GM19324 (cell line): Measurements from ENCODE around the gene SLC35B3.
"Not testable (repeated sequence)": the region's sequence is repeated elsewhere in the genome, so short reads cannot be mapped to it uniquely, and the experiment has no call there.

Source experiments
- ATAC-seq: cut with Tn5 transposase; IDR thresholded peaks from one replicate; pipeline ENCODE4 v1.9.1; 2021; ENCODE audit warnings: mild to moderate bottlenecking, moderate library complexity; ENCODE audit not compliant: unreplicated experiment, low FRiP score

SLC35B3 gene

DNA sequence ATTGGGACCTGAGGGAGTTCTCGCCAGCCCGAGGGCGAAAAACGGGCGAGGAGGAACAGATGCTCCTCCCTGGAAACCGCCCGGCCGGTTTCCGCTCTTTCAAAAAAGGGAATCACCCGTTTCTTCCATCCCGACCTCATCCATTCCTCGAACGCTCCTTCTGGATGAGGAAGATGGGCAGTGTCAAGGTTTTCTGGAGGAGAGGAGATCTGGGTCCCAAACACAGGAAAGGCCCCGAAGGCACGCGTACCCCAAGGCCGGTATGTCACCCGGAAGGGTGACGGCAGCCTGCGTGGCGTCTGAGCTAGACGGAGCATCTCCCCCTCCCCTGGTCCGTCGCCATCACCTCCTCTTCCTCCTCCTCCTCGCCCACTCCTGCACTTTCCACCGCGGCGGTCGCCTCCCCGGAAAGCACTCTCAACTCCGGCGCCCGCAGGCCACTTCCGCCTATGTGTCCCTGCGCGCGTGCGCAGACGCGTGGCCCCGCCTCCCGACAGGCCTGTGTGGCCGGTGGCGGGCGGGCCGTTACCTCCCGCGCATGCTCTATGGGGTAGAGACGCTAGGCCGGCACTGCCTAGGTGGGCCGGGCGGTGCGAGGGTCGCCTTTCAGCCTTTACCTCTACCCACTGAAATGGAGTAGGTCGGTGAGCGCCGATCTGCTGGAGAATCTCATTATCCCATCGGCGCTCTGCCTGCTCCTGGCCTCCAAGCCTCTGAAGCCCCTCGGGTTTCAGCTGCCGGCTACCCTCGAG, at the start of gene SLC35B3:
Gene SLC35B3, minus strand, starts transcription at position 453 of the 752 bp plus-strand sequence.
- ATAC-seq, result peak; percentile 96

DNA sequence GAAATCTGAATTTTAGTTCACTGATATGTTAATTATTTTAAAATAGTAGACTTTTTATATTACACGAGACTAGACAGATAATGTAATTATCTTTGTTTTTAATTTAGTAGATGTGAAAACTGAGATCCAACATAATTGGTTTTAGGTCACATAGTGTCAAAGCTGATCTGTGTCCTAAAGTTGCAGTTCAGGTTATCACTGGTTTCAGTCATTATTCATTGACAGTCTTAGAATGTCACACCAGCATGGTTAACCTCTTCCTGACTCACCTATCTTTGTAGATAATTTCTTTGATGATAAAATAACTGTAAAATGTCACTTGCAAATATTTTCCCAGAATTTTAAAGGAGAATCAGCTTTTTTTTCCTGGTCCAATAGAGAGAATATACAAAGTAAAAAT, 48.3 kb upstream of the SLC35B3 start:
- ATAC-seq, result no peak

DNA sequence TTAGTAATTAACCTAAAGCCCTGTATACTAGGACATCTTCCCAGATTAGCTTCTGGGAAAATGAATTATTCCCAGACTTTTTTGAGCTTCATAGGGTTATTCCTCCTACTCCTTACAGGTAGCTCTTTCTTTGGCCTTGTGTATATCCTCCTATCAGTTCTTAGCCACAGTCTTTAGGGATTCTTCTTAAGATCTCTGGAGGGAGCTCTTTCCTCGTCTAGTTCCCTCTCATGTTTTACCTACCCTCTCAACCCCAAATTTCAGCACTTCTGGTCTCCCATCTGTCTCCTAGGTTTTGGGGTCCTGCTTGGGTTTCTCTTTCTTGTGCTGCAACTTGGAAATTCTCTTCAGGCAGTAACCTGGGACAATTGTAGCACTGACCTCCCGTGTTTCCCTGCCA, 46.4 kb upstream of the SLC35B3 start:
- ATAC-seq, result no peak

DNA sequence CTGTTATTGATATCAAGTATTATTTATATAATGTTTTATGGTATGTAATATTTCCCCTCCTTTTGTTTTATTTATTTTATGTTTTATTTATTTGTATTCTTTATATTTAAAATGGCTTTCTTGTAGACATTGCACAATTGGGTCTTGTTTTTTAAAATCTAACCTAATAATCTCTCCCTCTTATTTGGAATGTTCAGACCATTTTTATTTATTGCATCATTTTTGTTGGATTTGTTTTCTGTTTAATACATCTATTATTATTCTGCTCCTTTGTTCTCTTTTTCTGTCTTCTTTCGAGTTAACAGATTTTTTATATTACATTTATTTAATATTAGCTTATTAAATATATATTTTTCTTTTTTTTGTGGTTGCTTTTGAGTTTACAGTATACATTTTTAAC, 43.1 kb upstream of the SLC35B3 start:
- no peak for ATAC-seq

DNA sequence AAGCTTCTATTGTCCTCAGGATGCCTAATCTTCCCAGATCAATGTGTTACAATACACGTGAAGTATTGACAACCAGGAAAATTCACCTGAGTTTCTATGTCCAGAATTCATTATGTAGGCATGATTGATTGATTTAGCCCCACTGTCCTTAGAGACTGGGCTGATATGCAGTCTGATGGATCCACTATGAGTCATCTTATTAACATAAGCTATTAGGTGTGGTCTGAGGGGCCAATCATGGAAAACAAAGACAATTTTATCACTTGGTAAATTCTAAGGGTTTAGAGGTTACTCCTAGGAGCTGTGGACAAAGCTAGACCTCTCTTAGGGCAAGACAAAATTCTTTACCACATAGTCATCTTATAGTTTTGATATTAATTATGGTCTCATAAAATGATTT, 41.3 kb upstream of the SLC35B3 start:
- ATAC-seq, result no peak

DNA sequence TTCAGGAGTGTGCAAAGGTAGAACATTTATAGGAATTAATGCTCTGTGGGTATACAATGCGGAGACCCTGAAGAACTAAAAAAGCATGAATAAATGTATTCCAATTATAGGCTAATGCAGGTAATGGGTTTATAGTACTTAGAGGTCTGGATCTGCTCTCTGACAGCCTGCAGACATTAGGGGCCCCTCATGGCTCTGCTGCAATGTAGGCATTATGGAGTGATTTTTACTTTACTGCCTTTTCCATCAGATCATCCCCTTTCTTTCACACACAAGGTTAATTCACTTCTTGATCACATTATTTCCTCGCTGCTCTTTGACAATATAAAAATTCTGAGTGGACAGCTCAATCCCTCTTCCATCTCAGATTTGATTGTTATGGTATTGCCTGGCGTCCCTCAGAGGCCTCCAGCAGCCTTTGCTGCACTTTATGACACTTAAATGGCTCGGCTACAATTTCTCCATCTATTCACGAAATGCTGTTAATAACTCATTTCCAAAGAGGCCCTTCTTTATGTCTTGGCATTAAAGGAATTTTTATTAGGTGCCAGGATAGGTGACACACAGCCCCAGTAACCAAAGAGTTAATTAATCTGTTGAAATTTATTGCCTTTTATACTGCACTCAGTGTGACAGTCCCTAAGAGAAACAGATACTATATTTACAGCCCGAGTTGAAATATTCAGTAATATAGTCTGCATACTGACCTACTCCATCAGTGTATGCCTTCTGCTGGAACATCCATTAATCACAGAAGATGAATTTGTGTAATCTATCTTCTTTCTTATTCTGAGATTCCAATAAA, 33.4 kb upstream of the SLC35B3 start:
- ATAC-seq, result no peak

DNA sequence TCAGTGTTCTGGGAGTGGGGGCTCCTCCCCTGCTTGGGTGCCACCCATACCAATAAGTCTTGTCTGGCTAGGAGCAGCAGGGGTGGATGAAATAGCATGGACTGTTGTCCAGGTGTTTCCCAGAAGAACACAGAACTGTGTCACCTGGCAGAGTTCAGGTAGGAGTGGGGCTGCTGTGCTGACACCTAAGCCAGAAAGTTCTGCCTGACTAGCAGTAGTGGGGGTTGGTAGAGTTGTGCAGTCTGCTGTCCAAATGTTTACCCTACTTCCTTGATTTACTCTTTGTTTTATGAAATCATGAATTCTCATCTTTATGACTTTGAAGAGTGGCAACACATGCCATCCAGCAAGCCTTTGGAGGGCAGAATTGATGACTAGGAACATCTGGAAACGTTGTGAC, 27.3 kb upstream of the SLC35B3 start:
- no peak for ATAC-seq

DNA sequence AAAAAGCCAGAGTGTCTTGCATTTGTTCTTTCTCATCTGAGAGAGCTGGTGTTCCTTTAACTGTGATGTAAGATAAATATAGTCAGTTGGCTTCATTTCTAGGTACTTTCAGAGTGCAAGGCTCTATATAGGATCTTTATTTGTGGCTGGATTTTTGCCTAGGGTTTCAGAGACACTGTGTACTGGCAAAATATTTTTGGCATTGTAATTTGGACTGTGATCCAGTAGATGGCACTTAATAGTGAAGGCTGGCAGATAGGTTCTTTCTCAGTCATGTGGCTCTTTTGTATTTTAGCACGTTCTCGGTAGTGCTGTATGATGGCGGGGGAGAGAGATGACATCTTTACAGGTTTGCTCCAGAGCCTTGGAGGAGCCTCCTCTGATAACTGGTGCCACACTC, 26.8 kb upstream of the SLC35B3 start:
- no peak for ATAC-seq

DNA sequence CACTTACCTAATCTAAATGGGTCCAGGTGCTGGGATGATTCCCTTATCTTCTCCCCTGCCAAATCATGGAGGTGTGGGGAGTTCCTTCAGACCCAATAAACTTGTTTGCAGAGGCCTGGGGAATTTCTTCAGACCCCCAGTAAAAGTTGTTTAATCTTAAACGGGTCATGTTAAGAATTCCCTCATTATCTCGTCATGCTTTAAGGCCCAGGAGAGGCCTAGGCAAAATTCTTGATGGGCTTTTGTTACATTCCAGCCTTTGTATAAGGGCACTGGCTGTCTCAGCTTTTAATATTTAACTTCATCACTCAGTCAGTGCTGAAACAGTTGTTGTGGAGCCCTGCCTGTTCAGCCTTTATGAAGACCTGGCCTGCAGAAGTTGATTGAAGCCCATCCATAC, 11.0 kb upstream of the SLC35B3 start:
- ATAC-seq, result no peak

DNA sequence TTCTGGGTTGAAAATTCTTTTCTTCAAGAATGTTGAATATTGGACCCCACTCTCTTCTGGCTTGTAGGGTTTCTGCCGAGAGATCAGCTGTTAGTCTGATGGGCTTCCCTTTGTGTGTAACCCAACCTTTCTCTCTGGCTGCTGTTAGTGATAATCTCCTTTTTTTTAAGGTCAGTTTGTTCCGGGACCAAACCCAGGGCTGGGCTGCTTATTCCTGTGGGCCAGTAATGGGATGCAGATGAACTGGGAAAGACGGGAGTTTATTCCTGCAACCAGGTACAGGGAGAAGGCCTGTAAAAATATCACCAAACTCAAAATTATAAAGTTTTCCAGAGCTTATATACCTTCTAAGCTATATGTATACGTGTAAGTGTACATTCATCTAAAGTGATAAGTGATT, 10.6 kb upstream of the SLC35B3 start:
- not testable (repeated sequence) for ATAC-seq

DNA sequence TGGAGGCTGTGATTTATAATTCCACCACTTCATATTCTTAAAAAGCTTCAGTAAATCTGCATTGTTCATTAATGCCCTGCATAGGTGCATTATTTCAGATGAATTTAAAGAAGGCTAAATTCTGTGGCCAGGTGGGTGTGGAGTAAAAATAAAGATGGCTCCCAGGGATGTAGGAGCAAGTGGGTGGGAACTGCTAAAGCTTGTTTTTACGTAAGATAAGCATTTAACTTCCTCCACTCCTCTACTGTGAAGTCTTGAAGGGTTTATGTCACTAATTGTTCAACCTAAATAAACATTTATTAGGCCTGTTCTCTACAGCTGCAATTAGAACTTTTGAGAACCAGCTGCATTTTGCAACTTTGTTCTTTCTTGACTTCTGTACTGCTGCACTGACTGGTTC, 6.8 kb upstream of the SLC35B3 start:
- ATAC-seq, result no peak

DNA sequence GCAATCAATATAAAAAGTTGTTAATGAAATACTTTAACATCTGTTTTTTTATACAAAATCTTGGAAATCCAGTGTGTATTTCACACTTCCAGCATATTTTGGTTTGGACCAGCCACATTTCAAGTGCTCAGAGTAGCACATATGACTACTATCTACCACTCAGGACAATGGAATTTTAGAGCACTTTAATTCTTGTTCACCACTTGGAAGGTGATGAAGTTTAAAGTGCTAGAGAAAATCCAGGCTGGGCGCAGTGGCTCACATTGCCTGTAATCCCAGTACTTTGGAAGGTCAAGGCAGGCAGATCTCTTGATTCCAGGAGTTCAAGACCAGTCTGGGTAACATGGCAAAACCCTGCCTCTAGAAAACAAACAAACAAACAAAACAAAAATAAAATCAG, 6.1 kb upstream of the SLC35B3 start:
- ATAC-seq, result no peak

DNA sequence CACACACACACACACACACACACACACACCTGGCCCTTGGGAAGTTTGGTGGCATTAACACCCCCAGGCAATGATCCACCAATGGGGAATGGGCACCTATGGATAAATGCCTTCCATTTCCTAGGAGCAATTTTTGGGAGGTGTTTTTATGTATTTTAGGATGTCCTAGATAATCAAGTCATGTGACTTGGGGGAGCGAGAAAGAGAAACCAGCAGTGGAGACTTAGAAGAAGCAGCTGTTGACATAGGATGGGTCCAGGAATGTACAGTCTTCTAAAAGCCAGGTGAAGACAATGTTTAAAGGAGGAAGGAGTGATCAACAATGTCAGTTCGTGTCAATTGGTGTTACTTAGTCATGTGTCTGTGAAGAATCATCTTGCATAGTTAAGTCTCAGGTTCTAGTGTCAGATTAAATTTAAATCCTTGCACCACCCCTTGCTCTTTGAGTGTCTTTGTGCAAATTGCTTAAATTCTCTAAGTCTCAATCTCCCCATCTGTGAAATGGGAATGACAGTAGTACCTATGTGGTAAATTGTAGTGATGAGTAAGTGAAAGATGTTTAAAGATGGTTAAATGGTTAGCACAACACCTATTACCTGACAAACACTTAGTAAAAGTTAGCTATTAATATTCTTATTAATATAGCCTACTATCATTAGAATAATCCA, 4.4 kb upstream of the SLC35B3 start:
- ATAC-seq, result no peak

DNA sequence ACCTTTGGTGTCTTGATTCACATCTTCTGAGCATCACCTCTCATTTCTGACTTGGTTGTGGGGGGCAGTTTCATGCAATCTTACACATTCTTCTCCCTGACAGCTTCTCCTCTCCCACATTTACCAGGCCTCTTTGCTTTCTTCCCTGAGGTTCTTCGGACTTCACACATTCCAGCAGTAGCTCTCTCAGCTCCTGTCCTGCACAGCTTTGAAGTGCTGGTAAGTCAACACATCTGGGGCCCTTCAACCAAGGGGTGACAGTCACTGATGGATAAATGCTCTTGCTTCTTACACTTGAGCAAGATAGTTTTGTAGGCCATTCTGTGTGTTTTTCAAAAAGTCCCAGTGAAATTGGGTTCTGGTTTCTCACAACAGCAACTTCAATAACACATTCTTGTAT, 2.5 kb upstream of the SLC35B3 start:
- ATAC-seq, result no peak

DNA sequence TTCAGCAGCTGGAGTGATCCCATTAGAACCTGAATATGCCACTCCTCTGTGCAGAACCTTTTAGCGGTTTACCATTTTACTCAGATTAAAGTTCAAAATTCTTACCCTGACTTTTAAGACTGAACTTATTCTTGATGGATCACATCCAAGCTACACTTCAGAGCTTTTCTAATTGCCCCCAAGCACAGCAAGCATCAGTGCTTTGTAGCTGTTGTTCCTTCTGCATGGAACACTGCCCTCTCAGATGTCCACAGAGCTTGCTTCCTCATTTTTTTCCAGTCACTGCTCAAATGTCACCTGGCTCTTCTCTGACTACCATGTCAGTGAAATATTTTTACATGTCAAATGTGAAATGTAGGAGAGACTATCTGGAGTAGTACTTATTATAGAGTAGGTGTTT, 1.6 kb upstream of the SLC35B3 start:
- no peak for ATAC-seq

DNA sequence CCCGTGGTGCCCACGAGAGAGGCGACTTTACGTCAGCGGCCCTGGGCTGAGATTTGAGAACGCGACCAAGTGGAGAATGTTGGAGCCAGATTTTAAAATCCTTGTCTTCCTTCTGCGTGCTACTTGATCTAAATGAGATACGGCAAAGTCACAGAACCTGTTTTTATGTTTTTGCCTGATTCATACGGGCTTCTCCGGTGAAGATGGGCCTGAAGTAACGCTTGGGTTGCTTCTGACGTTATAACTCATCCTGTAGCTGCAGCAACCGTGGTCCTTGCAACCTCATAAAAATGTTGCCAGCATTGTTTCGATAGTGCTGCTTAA, 462 bp upstream of the SLC35B3 start:
- ATAC-seq, result no peak

DNA sequence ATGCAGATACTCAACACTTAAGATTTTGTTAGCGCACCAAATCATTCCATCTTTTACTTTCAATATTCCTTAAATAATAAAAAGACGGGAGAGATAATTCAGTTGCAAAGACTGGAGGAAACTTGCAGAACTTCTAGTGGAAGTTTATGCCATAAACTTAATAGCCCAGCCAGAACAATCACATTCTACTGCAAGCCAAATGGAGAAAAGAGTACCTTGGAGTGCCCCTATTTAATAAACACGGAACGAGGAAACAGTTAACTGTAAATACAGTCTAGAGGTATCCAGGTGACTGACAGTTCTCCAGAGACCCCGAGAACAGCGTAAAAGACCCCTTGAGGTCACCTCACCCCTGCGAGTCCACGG, 635 bp downstream of the SLC35B3 start:
- ATAC-seq, result no peak

DNA sequence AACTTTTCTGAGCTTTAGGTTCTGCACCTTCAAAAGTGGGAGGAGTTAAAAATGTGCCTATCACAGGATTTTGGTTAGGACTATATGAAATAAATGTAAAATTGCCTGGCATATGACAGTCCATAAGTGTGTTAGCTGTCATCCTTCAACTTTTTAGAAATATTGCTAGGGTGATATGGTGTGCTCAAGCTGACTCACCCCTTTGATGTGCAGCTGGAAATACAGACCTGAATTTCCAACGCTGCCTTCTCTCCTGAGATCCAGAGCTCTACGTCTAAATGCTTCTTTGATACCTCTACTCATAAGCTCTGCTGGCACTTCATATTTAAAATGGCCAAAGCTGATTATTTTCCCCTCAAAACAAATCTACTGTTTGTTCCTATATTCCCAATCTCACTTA, 2.7 kb downstream of the SLC35B3 start:
- ATAC-seq, result no peak

DNA sequence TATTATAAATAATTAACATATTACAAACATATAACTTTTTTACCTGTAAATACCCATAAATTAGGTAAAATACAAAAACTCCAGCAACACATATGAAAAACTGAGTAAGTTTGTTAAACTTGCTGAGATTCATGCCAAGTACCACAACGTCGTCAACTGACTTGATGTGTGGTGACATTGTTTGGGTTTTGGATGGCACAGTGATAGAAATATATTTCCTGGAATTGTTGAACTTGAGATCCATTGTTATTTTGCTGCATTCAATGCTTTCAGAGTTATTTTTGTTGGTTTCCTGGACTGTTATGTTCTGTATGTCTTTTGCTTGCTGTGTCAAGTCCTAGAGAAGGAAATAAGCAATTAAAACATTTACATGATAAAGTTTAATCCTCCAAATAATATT, 5.5 kb downstream of the SLC35B3 start:
- ATAC-seq, result no peak

DNA sequence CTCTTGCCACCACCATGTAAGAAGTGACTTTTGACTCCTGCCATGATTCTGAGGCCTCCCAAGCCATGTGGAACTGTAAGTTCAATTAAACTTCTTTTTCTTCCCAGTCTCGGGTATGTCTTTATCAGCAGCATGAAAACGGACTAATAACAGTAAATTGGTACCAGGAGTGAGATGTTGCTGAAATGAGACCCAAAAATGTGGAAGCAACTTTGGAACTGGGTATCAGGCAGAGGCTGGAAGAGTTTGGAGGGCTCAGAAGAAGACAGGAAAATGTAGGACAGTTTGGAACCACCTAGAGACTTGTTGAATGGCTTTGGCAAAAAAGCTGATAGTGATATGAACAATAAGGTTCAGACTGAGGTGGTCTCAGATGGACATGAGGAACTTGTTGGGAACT, 8.8 kb downstream of the SLC35B3 start:
- not testable (repeated sequence) for ATAC-seq

DNA sequence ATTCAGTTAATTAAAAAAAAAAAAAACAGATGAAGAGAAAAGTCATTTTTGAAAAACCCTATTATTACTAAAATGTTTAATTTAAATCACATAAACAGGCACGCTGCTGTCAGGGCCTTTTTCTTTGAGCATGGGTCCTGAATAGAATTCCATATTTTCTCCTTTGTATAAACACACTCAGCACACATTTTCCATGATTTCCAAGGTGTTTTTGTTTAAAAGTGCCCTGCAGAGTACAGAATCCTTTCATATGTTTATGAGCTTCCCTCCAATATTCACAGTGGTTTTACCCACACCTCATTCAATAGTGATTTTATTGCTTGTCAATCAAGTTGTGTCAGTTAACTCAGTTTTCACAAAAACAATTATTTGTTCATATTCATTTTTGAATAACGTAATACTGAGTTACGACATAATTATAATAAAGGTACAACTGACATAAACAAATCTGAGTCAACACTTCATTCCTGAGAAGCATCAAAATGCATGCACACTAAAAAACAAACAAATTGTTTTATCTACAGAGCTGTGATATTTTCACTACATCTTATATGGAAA, 15.2 kb downstream of the SLC35B3 start:
- ATAC-seq, result no peak
